Activated CD8-positive, alpha-beta memory T cell treated with anti-CD3 and anti-CD28 coated beads for 36 hours (primary cell): ENCODE data around the gene RARG. TPM values are rescaled to one million over a fixed set of nuclear protein-coding genes. Genes with fewer than 3 reads are reported as not detected.

ENCODE experiments used
- CTCF ChIA-PET: fragments of 350-600 bp; sonication (Branson Sonifier 250); formaldehyde crosslinking; loops from one replicate; lab custom pipeline; 2021; ENCODE audit warnings: antibody characterized with exemption; lab: Charles Lee
- POLR2A ChIA-PET: fragments of 350-600 bp; sonication (Branson Sonifier 250); formaldehyde crosslinking; loops from one replicate; lab custom pipeline; 2021; ENCODE audit warnings: antibody characterized with exemption; lab: Charles Lee
- total RNA-seq, 2 experiments: library from RNA; stranded (reverse); gene quantifications; one replicate each; pipeline ENCODE4 v1.2.3, GENCODE V29; 2021

RARG gene
- total RNA-seq, 2 experiments from 2014 or later, result 42.5 to 42.7 TPM

DNA sequence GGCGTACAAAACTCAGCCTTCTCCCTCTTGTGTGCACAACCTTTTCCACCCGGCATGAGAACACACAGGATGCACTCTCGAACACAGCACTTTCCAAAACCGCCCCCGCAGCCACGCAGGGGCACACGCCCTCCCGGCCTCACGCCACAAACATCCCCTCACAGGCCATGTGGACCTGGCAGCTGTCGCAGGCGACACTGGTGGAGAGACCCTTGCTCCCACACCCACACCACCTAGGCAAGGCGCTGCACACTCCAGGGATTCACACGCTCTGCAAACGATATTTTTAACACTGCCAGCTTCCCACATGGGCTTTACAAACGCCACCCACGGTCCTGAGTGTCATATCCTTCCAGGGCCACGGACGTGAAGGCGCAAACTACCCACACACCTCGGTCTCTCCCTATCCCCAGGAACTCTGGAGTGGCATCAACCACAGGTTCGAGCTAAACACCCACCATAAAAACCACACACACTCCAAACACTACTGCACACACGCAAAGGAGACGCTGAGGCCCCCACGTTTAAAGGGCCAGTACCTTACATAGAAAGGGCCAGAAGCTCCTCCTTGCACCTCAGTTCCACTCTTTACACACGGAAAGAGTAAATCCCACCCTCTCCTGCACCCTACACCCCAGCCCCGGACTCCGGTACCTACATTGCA lies 12.6 kb downstream of the RARG start:
- POLR2A ChIA-PET, result interaction anchor here (0.5 to 1.9 kb wide), 9 partner anchors 9 to 281 kb away, joined by 4 to 19 read pairs (median 5); partner anchors contain the start of genes AAAS, CSAD, ESPL1 and TARBP2

GRCh38 chr12:53218551-53219291 lies 13.3 kb downstream of the RARG start:
- ChIA-PET POLR2A (interaction anchor here (1.5 to 1.9 kb wide), 3 partner anchors 11 to 49 kb away, joined by 4 to 19 read pairs (median 8); partner anchors contain the start of genes CSAD, ESPL1 and ZNF740), CTCF (interaction anchor here (0.6 to 12.0 kb wide), 15 partner anchors 9 to 152 kb away, joined by 3 to 107 read pairs (median 3); partner anchors contain the start of genes AAAS, ESPL1, ITGB7 and MYG1)

More for the DNA sequence above, 12.6 kb downstream of the RARG start:
- CTCF ChIA-PET, result interaction anchor here (0.9 to 12.0 kb wide), 12 partner anchors 8 to 139 kb away, joined by 3 to 107 read pairs (median 4); partner anchors contain the start of genes AAAS, ESPL1 and ITGB7

DNA sequence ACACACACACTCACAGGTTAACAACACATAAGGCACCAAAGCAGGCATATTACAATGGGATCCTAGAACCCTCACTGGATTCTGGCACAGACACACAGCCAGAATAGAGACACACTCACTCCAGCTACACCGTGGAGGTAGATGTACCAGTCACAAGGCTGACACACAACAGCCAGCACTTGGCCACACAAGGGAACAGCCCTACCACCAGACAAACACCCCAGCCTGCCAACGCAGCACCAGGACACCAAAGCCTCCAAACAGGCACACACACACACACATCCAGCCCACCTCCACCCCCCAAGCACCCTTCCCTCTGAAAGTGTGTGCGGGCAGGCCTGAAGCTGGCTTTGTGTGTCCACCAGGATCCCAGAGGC lies 14.1 kb downstream of the RARG start:
- ChIA-PET CTCF (interaction anchor here (0.6 to 12.0 kb wide), 6 partner anchors 34 to 152 kb away, joined by 3 to 107 read pairs (median 3); partner anchors contain the start of genes ESPL1 and MYG1), POLR2A (interaction anchor here (1.8 kb wide), 1 partner anchor 37 kb away, joined by 8 read pairs; the partner anchor contains the start of genes CSAD and ZNF740)

- ChIA-PET CTCF (interaction anchor here (1.0 to 12.0 kb wide), 7 partner anchors 34 to 151 kb away, joined by 3 to 107 read pairs (median 5); partner anchors contain the start of genes AAAS, ESPL1 and MYG1), POLR2A (interaction anchor here (1.0 kb wide), 1 partner anchor 51 kb away, joined by 4 read pairs; the partner anchor contains the start of gene ESPL1)
Observed at GRCh38 chr12:53217051-53217930, 14.7 kb downstream of the RARG start.

DNA sequence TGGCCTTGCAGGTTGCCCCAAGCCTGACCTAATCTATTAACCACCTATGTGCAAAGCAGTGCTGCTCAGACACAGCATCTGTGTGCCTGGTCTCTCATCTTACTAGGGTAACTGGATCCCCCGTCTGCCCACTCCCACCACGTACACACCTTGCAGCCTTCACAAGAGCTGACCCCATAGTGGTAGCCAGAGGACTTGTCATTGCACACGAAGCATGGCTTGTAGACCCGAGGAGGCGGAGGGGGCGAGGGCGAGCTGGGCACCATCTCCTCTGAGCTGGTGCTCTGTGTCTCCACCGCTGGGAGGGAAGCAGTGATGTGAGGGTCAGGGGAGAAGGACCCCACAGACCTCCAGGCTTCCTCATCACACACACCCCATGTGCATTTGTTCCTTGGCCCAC lies 16.5 kb downstream of the RARG start:
- POLR2A ChIA-PET, result no interaction called here
- CTCF ChIA-PET, result interaction anchor here (0.8 to 12.0 kb wide), 8 partner anchors 14 to 169 kb away, joined by 3 to 107 read pairs (median 6); partner anchors contain the start of genes AAAS and ESPL1

DNA sequence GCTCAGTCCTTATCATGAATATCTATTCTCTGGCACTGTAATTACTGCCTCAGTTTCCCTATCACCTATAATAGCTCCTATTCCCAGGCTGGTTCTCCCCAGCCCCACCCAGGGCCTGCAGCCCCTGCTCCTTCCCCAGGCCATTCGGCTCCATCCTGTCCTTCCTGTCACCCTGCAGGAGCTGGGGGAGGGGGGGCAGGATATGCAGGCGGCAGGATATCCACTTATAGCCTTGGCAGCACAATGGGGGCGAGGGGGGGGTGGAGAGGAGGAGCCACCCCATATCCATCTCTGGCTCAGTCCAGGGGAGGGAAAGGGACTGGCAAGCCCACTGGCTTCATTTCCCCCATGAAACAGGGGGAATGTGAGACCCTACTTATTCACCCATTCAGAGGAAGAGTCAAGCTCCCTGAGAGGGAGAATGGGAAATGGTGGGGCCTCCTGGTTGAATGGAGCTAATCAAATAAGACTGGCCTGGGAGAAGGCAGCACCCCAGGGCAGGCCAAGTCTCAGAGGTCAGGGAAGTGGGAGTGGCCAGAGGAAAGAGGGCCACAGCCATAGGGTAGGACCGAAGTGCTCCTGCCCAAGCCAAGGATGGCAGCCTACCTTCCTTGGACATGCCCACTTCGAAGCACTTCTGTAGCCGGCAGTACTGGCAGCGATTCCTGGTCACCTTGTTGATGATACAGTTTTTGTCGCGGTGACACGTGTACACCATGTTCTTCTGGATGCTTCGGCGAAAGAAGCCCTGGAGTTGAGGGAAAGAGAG lies 17.1 kb downstream of the RARG start:
- CTCF ChIA-PET, result interaction anchor here (1.0 to 12.0 kb wide), 16 partner anchors 11 to 130 kb away, joined by 3 to 107 read pairs (median 20); partner anchors contain the start of genes AAAS, ESPL1 and MYG1
- POLR2A ChIA-PET, result interaction anchor here (0.9 kb wide), 1 partner anchor 62 kb away, joined by 3 read pairs; no protein-coding TSS in a partner anchor

- ChIA-PET POLR2A (interaction anchor here (0.9 kb wide), 1 partner anchor 63 kb away, joined by 3 read pairs; no protein-coding TSS in a partner anchor), CTCF (interaction anchor here (0.7 to 12.0 kb wide), 25 partner anchors 11 to 134 kb away, joined by 3 to 107 read pairs (median 11); partner anchors contain the start of genes AAAS, CSAD, ESPL1 and MYG1)
Observed at GRCh38 chr12:53214221-53214620, 17.8 kb downstream of the RARG start.

DNA sequence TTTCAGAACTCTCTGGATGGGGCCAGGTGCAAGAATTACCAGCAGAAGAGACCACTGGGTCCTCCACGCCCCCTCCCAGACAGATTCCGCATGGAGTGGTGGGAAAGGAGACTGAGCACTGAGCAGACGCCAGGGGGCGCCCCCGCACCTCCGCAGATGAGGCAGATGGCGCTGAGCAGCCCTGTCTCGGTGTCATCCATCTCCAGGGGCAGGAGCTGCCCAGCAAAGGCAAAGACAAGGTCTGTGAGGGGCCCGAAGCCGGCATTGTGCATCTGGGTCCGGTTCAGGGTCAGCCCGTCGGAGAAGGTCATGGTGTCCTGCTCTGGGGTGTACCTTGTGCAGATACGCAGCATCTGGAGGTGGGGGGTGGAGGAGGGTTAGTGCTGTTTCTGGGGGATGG lies 18.7 kb downstream of the RARG start:
- ChIA-PET POLR2A (interaction anchor here (0.6 kb wide), 2 partner anchors 34 to 143 kb away, joined by 3 to 4 read pairs; no protein-coding TSS in a partner anchor), CTCF (interaction anchor here (0.6 to 12.0 kb wide), 40 partner anchors 7 to 133 kb away, joined by 3 to 107 read pairs (median 5); partner anchors contain the start of genes AAAS, CSAD, ESPL1 and MYG1)

DNA sequence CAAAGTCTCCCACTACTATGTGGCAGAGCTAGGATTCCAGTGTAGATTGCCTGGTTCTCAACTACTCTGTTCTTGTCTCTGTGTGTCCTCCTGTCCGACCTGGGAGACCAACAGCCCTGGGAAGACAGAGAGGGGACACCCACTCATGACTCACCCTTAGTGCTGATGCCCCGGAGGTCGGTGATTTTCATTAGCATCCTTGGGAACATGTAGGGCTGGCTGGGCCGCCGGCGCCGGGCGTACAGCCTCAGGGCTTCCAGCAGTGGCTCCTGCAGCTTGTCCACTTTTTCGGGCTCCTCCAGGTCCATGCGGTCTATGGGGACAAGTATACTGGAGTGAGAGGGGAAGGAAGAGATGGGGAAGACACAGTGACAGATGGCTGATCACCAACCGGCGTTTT lies 19.1 kb downstream of the RARG start:
- ChIA-PET CTCF (interaction anchor here (0.7 to 12.0 kb wide), 26 partner anchors 7 to 123 kb away, joined by 3 to 107 read pairs (median 14); partner anchors contain the start of genes AAAS, CSAD, ESPL1 and MYG1), POLR2A (interaction anchor here (0.6 kb wide), 1 partner anchor 34 kb away, joined by 4 read pairs; no protein-coding TSS in a partner anchor)

GRCh38 chr12:53211476-53212381 lies 20.3 kb downstream of the RARG start:
- ChIA-PET CTCF (interaction anchor here (0.5 to 12.0 kb wide), 22 partner anchors 9 to 352 kb away, joined by 3 to 107 read pairs (median 8); partner anchors contain the start of genes AAAS, CSAD, ESPL1 and MYG1), POLR2A (interaction anchor here (1.0 kb wide), 1 partner anchor 26 kb away, joined by 3 read pairs; no protein-coding TSS in a partner anchor)

GRCh38 chr12:53210843-53211242 lies 21.2 kb downstream of the RARG start:
- ChIA-PET POLR2A (interaction anchor here (1.5 kb wide), 1 partner anchor 9 kb away, joined by 4 read pairs; no protein-coding TSS in a partner anchor), CTCF (interaction anchor here (0.5 to 12.0 kb wide), 14 partner anchors 9 to 134 kb away, joined by 3 to 107 read pairs (median 6); partner anchors contain the start of genes AAAS, CSAD, ESPL1 and PFDN5)

- POLR2A ChIA-PET, result interaction anchor here (1.0 to 1.5 kb wide), 2 partner anchors 11 to 86 kb away, joined by 4 read pairs; partner anchors contain the start of gene PFDN5
- CTCF ChIA-PET, result interaction anchor here (0.8 to 6.9 kb wide), 9 partner anchors 11 to 112 kb away, joined by 3 to 49 read pairs (median 3); partner anchors contain the start of gene AAAS
Observed at GRCh38 chr12:53208877-53209463, 23.0 kb downstream of the RARG start.

DNA sequence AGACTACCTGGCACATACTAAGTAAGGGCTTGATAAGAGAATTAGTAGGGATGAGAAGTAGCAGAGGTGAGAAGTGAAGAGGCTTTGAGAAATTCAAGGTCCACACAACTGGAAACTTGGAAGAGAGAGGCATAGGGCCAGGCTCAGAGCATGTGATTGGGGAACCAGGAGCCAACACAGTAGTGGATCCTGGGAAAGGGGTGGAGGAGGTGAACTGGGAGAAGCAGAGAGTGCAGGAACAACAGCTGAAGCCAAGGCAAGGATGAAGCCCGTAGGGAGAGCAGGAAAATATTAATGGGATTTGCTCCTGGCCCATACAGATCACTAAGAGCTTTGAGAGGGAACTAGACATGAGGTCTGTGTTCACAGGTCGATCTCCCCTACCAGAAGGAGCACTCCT lies 23.6 kb downstream of the RARG start:
- POLR2A ChIA-PET, result interaction anchor here (1.0 to 2.2 kb wide), 2 partner anchors 28 to 87 kb away, joined by 4 to 21 read pairs; partner anchors contain the start of genes CSAD, PFDN5 and ZNF740
- CTCF ChIA-PET, result interaction anchor here (0.8 to 6.9 kb wide), 10 partner anchors 11 to 137 kb away, joined by 3 to 49 read pairs (median 4); partner anchors contain the start of gene AAAS

DNA sequence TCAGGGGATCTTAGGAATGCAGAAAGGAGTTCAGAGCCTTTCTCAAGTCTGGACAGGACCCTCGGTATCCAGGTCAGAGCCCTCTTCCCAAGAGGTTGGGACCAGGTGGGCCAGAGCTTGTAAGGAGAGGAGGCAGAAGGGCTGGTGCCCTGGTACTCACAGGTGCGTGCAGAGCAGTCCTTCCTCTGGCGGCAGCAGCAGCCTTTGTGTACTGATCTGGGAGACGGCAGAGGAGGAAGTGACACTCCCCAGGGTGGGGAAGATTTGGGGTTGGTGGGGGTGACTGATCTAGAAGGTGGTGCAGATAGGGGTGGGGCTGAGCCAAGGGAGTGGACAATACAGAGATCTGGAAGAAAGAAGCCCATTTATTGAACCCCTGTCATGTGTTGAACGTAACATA lies 25.0 kb downstream of the RARG start, which contains the start of gene ITGB7:
Gene ITGB7, minus strand, starts transcription at position 210 of the 400 bp plus-strand sequence. CDS start 6,808 bp downstream, outside the sequence.
- ChIA-PET POLR2A (interaction anchor here (0.6 to 2.2 kb wide), 2 partner anchors 26 to 48 kb away, joined by 3 to 21 read pairs; partner anchors contain the start of genes CSAD and ZNF740), CTCF (interaction anchor here (0.5 to 3.1 kb wide), 8 partner anchors 12 to 142 kb away, joined by 3 to 11 read pairs (median 4); partner anchors contain the start of gene AAAS)
